OCI-LY1 (cell line): Measurements from ENCODE around the gene DPH1.

Source experiments
- CTCF ChIP-seq: fragments of 200-600 bp; sonication (generic), shearing (Covaris generic); IDR thresholded peaks from 2 replicates; pipeline ENCODE4 v1.5.1; 2017; ENCODE audit warnings: mild to moderate bottlenecking, antibody characterized with exemption, low read length, moderate library complexity, mixed read lengths
- EZH2 ChIP-seq: fragments of 200-600 bp; sonication (generic), shearing (Covaris generic); IDR thresholded peaks from 2 replicates; pipeline ENCODE4 v1.8.0; 2017; ENCODE audit warnings: borderline replicate concordance, mixed run types, mild to moderate bottlenecking, antibody characterized with exemption, low read length, moderate library complexity, mixed read lengths

- TF ChIP-seq CTCF, result no peak
- TF ChIP-seq EZH2, result no peak
Observed at GRCh38 chr17:2077040-2077439, 47.1 kb downstream of the DPH1 start.
